GM23338 (cell line): Measurements from ENCODE around the gene ACAT1. TPM values are rescaled to one million over a fixed set of nuclear protein-coding genes. Genes with fewer than 3 reads are reported as not detected.
A peak's percentile ranks its signal among the peaks of the same experiment; 100 is the strongest.
"Not testable (repeated sequence)": the region's sequence is repeated elsewhere in the genome, so short reads cannot be mapped to it uniquely, and the experiment has no call there.

ENCODE experiments used
- ATAC-seq: fragments of 200-7000 bp; cut with Tn5 transposase; 3 replicates; pipeline ENCODE4 v1.9.1; 2020
- DNase-seq: peaks from one replicate; pipeline ENCODE4 v3.0.0-alpha.2; 2015; ENCODE audit warnings: low spot score
- H2AFZ ChIP-seq: fragments of 200-600 bp; sonication (generic); 2 replicates; pipeline ENCODE4 v1.8.0; 2016; ENCODE audit warnings: antibody characterized with exemption, mild to moderate bottlenecking, moderate library complexity
- H3F3A ChIP-seq: fragments of 200-600 bp; sonication (generic); replicated peaks from 2 replicates; pipeline ENCODE4 v1.8.0; 2017; ENCODE audit warnings: antibody characterized with exemption, mixed run types, low read depth
- H3K27ac ChIP-seq: fragments of 200-600 bp; sonication (generic); 2 replicates; pipeline ENCODE4 v1.6.1; 2016; ENCODE audit warnings: low read depth
- H3K27me3 ChIP-seq: fragments of 200-600 bp; sonication (generic); 2 replicates; pipeline ENCODE4 v1.8.0; 2016; ENCODE audit warnings: mild to moderate bottlenecking, mixed run types, moderate library complexity; ENCODE audit not compliant: insufficient read depth
- H3K36me3 ChIP-seq: fragments of 200-600 bp; sonication (generic); 2 replicates; pipeline ENCODE4 v1.8.0; 2016; ENCODE audit warnings: mild to moderate bottlenecking; ENCODE audit not compliant: insufficient read depth
- H3K4me1 ChIP-seq: fragments of 200-600 bp; sonication (generic); 2 replicates; pipeline ENCODE4 v1.8.0; 2016; ENCODE audit warnings: mild to moderate bottlenecking, moderate library complexity; ENCODE audit not compliant: insufficient read depth
- H3K4me2 ChIP-seq: fragments of 200-600 bp; sonication (generic); 2 replicates; pipeline ENCODE4 v1.7.1; 2017; ENCODE audit warnings: mixed run types
- H3K4me3 ChIP-seq: fragments of 200-600 bp; sonication (generic); 2 replicates; pipeline ENCODE4 v1.6.1; 2016; ENCODE audit warnings: mixed run types
- H3K79me2 ChIP-seq: fragments of 200-600 bp; sonication (generic); replicated peaks from 2 replicates; pipeline ENCODE4 v1.8.0; 2017; ENCODE audit warnings: mild to moderate bottlenecking; ENCODE audit not compliant: insufficient read depth
- H3K9me2 ChIP-seq: fragments of 200-600 bp; sonication (generic); 2 replicates; pipeline ENCODE4 v1.8.0; 2017; ENCODE audit not compliant: insufficient read depth
- H4K20me1 ChIP-seq: fragments of 200-600 bp; sonication (generic); replicated peaks from 2 replicates; pipeline ENCODE4 v1.8.0; 2017; ENCODE audit warnings: mild to moderate bottlenecking; ENCODE audit not compliant: insufficient read depth
- H3K27ac Mint-ChIP-seq: 2 replicates; pipeline ENCODE4 v1.8.0; 2020; ENCODE audit warnings: inconsistent platforms, mild to moderate bottlenecking, moderate library complexity, mixed read lengths
- H3K27me3 Mint-ChIP-seq: 3 replicates; pipeline ENCODE4 v1.8.0; 2022; ENCODE audit warnings: low read depth, mild to moderate bottlenecking, moderate library complexity, mixed read lengths, inconsistent platforms; ENCODE audit not compliant: insufficient read depth, poor library complexity
- H3K36me3 Mint-ChIP-seq: 3 replicates; pipeline ENCODE4 v1.8.0; 2021; ENCODE audit warnings: low read depth, mild to moderate bottlenecking, inconsistent platforms, moderate library complexity, mixed read lengths
- H3K4me1 Mint-ChIP-seq: 3 replicates; pipeline ENCODE4 v1.8.0; 2020; ENCODE audit warnings: mild to moderate bottlenecking, inconsistent platforms, mixed read lengths
- H3K4me3 Mint-ChIP-seq: 3 replicates; pipeline ENCODE4 v1.8.0; 2021; ENCODE audit warnings: moderate library complexity, mild to moderate bottlenecking, inconsistent platforms, mixed read lengths
- H3K9me3 Mint-ChIP-seq: 3 replicates; pipeline ENCODE4 v1.8.0; 2020; ENCODE audit warnings: moderate library complexity, mild to moderate bottlenecking, inconsistent platforms, mixed read lengths
- JUNB ChIP-seq: IDR thresholded peaks from one replicate; pipeline ENCODE4 v1.6.1; 2016; ENCODE audit warnings: antibody characterized with exemption; ENCODE audit not compliant: unreplicated experiment
- POLR2AphosphoS5 ChIP-seq: IDR thresholded peaks from 2 replicates; pipeline ENCODE4 v1.6.1; 2016; ENCODE audit warnings: antibody characterized with exemption, low read depth
- polyA plus RNA-seq: library from polyadenylated mRNA; unstranded; fragments of >200 nt; fragmentation: Nextera tagmentation; extraction: Ambion mirVana; gene quantifications from 2 replicates; pipeline ENCODE4 v1.2.1, GENCODE V29; 2016
- total RNA-seq: library from RNA; depleted of rRNA; stranded (reverse); fragments of >200 nt; shearing (Covaris generic); gene quantifications from 2 replicates; pipeline ENCODE4 v1.2.3, GENCODE V29; 2014
- TF ChIP-seq, protein P1 (sequence below), 2 experiments: fragments of 200-600 bp in 1 of 2; sonication (generic) in 1 of 2; conservative IDR thresholded peaks; 2 replicates each; pipeline versions ENCODE4 v1.5.1 to v1.6.1; 2016 to 2017; ENCODE audit warnings: antibody characterized with exemption in 2 of 2, low read depth in 2 of 2, mild to moderate bottlenecking in 2 of 2, moderate library complexity in 1 of 2

ACAT1 gene
- total and polyA plus RNA-seq, 2 experiments from 2014 or later, result 43.9 to 53.6 TPM

DNA sequence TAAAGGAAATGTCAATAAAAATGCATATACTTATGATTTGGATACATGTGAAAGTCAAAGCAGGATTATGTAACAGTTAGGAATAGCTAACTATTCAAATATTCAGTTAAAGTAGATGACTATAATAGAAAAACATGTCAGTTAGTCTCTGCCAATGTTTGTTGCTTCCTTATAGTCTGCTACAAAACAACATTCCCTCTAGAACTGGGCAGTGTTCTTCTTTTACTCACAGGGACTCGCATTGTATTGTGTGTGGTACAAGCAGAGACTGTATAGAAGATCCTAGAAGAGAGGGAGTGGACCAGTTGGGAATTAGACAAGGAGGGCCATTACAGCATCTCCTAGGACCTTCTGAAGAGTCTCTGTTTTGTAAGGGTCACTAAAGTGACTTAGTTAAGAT lies 10.6 kb downstream of the ACAT1 start:
- H3K4me1 Mint-ChIP-seq, result no peaks in the 10 kb centered on the region
- H3K27ac Mint-ChIP-seq, result no peak overlapping the region
- H3K4me1 ChIP-seq, result no peaks in the 10 kb centered on the region
- ATAC-seq, result no peak
- H3K4me3 ChIP-seq, result no peak overlapping the region
- H3F3A ChIP-seq, result 0 out of 2 replicates have a peak, but pooled peaks cover 2% of the 10 kb centered on the region
- no peaks in the 10 kb centered on the region for H3K9me2 ChIP-seq
- no peak overlapping the region for H3K4me3 Mint-ChIP-seq
- H3K36me3 ChIP-seq, result 0 out of 2 replicates have a peak, but pooled peaks cover 4% of the 10 kb centered on the region
- no peaks in the 10 kb centered on the region for H3K79me2 ChIP-seq
- H3K27me3 Mint-ChIP-seq, result peaks cover 2% of the 10 kb centered on the region
- H3K27ac ChIP-seq, result no peak overlapping the region
- DNase-seq, result no peak
- H3K27me3 ChIP-seq, result no peaks in the 10 kb centered on the region
- no peak overlapping the region for H2AFZ ChIP-seq
- no peaks in the 10 kb centered on the region for H3K9me3 Mint-ChIP-seq
- no peaks in the 10 kb centered on the region; the same call in 1 of the 2 replicates for H4K20me1 ChIP-seq
- TF ChIP-seq JUNB, result no peak
- TF ChIP-seq, protein P1, sequence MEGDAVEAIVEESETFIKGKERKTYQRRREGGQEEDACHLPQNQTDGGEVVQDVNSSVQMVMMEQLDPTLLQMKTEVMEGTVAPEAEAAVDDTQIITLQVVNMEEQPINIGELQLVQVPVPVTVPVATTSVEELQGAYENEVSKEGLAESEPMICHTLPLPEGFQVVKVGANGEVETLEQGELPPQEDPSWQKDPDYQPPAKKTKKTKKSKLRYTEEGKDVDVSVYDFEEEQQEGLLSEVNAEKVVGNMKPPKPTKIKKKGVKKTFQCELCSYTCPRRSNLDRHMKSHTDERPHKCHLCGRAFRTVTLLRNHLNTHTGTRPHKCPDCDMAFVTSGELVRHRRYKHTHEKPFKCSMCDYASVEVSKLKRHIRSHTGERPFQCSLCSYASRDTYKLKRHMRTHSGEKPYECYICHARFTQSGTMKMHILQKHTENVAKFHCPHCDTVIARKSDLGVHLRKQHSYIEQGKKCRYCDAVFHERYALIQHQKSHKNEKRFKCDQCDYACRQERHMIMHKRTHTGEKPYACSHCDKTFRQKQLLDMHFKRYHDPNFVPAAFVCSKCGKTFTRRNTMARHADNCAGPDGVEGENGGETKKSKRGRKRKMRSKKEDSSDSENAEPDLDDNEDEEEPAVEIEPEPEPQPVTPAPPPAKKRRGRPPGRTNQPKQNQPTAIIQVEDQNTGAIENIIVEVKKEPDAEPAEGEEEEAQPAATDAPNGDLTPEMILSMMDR (conservative IDR thresholded peaks at IDR 0.05; ENCODE audit: low read depth in 2 of 2), result no peak
- H3K36me3 Mint-ChIP-seq, result peaks cover 5% of the 10 kb centered on the region; the same call in 2 of the 3 replicates
- no peak overlapping the region for H3K4me2 ChIP-seq

DNA sequence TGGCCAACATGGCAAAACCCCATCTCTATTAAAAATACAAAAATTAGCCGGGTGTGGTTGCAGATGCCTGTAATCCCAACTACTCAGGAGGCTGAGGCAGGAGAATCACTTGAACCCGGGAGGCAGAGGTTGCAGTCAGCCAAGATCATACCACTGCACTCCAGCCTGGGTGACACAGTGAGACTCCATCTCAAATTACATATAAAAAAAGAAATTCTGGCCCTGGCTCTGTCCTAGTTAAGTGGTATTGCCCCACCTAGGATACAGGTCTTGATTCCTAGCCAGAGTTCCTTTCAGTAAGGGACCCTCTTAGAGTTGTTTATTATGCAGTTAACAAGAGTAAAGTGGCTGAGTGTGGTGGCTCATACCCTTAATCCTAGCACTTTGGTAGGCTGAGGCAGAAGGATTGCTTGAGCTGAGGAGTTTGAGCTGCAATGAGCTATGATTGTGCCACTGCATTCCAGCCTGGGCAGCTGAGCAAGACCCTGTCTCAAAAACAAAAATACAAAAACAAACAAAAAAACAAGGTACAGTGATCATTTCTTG lies 11.7 kb downstream of the ACAT1 start:
- not testable (repeated sequence) for H4K20me1 ChIP-seq, H3K4me3 Mint-ChIP-seq, H3K79me2 ChIP-seq, H3K4me1 Mint-ChIP-seq, H3K4me2 ChIP-seq, H3K9me3 Mint-ChIP-seq, H3K9me2 ChIP-seq, H3K4me1 ChIP-seq, H3K27me3 ChIP-seq, H2AFZ ChIP-seq, H3F3A ChIP-seq, H3K27ac Mint-ChIP-seq, H3K27me3 Mint-ChIP-seq, H3K36me3 ChIP-seq, H3K36me3 Mint-ChIP-seq, DNase-seq, ATAC-seq, H3K4me3 ChIP-seq, H3K27ac ChIP-seq

DNA sequence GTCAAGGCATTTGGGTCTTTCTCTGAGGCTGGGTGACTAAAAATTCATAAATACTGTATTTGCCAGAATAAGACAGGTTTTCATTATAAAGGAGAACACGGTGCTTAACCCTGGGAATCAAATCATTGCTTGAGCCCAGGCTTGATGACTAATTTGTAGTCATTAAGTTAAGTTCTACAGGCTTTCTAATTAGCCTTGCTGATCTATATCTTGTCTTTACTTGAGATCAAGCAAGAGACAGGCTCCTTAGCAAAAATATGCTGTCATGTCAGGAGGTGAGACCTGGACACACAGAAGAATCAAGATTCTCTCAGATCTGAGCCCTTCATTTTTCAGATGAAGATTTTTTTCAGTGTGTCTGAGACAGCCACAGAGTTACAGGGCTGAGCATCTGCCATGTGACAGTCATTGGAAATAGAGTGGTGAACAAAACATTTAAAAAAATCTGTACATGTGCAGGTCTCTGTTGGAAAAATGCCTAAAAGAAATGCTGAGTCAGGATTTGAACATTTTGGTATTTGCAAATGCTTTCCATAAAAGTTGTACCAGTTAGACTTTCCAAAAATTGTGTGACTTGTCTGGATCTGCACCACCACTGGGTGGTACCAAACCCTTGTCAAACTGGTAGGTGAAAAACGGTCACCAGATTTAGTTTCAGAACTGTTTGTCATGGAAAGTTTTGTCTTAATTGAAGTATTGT lies 14.6 kb downstream of the ACAT1 start:
- Histone ChIP-seq H2AFZ (no peak overlapping the region), H3K4me1 (no peaks in the 10 kb centered on the region), H3K36me3 (0 out of 2 replicates have a peak, but pooled peaks cover 4% of the 10 kb centered on the region), H3K4me3 (no peak overlapping the region), H3K27me3 (no peaks in the 10 kb centered on the region), H3K79me2 (no peaks in the 10 kb centered on the region), H4K20me1 (no peaks in the 10 kb centered on the region), H3K27ac (no peak overlapping the region), H3F3A (0 out of 2 replicates have a peak, but pooled peaks cover 2% of the 10 kb centered on the region), H3K4me2 (no peak overlapping the region), H3K9me2 (no peaks in the 10 kb centered on the region)
- Mint-ChIP-seq H3K27ac (no peak overlapping the region), H3K9me3 (no peaks in the 10 kb centered on the region), H3K4me1 (no peaks in the 10 kb centered on the region), H3K27me3 (peaks cover 2% of the 10 kb centered on the region), H3K36me3 (peaks cover 10% of the 10 kb centered on the region), H3K4me3 (no peak overlapping the region)
- DNase-seq (no peak), ATAC-seq (no peak)
- TF ChIP-seq JUNB (no peak), POLR2AphosphoS5 (no peak)
- TF ChIP-seq, protein P1 (conservative IDR thresholded peaks at IDR 0.05; ENCODE audit: low read depth in 2 of 2), result peak; percentile 40 to 47; a peak in 3 of 4 replicates
